Measurements from ENCODE around the gene ZNF799.

- peak; percentile 76 to 88 for TF ChIP-seq CTCF (conservative IDR thresholded peaks at IDR 0.05 in 1 of 2, IDR thresholded peaks at IDR 0.05 in 1 of 2; ENCODE audit: low read depth in 1 of 2, low read length in 2 of 2)
- no peak for TF ChIP-seq EZH2 (IDR thresholded peaks at IDR 0.05; ENCODE audit: low read length, missing control alignments)
Measured at GRCh38 chr19:12365236-12366162, 35.6 kb downstream of the ZNF799 start, which contains the start of gene ZNF442.

Measured in fibroblast of lung (primary cell).